ENCODE measurements around the gene ARMC5. TPM values are rescaled to one million over a fixed set of nuclear protein-coding genes. Genes with fewer than 3 reads are reported as not detected.

The ARMC5 gene
- 14.5 and 27.5 TPM in 2 replicates for total RNA-seq (2011; cell fraction: chromatin; rRNA removed; ENCODE audit: low replicate concordance)
- 22.8 and 23.9 TPM in 2 replicates for total RNA-seq (2011; cell fraction: nucleolus; rRNA removed)
- total RNA-seq (2011; cell fraction: nucleoplasm; rRNA removed) = 15.2 and 19.7 TPM in 2 replicates
- total RNA-seq (2014; rRNA removed) = 10.3 and 11.8 TPM in 2 replicates
- 1.2 and 1.9 TPM in 2 replicates for total RNA-seq (2014; rRNA removed; fragmentation: Illumina TruSeq; extraction: Trizol)
- total RNA-seq (2015; rRNA removed; fragmentation: Illumina TruSeq; extraction: Trizol) = 5.0 and 6.6 TPM in 2 replicates
- total RNA-seq (2021) = 13.2 and 13.5 TPM in 2 replicates
- 2.1 and 5.6 TPM in 2 replicates for polyA plus RNA-seq (2011; rRNA removed)
- 3.3 and 7.9 TPM in 2 replicates for polyA plus RNA-seq (2011; cell fraction: cytosol; rRNA removed)
- polyA plus RNA-seq (2011; cell fraction: nucleus; rRNA removed) = 33.0 and 40.2 TPM in 2 replicates
- polyA plus RNA-seq (2012) = 8.9 and 9.6 TPM in 2 replicates
- 1.8 and 4.8 TPM in 2 replicates for polyA plus RNA-seq (2014; fragmentation: Illumina TruSeq; extraction: Trizol)
- under 1 TPM; 0.11 to 0.17 TPM for polyA plus RNA-seq (2014; fragmentation: Nextera tagmentation; extraction: Ambion mirVana)
- 8.4 and 9.5 TPM in 2 replicates for polyA plus RNA-seq (2014; rRNA removed)
- 1.6 and 2.5 TPM in 2 replicates for polyA minus RNA-seq (2011; rRNA and poly(A)+ RNA removed)
- polyA minus RNA-seq (2011; cell fraction: cytosol; rRNA and poly(A)+ RNA removed) = 4.5 and 6.8 TPM in 2 replicates
- 5.1 and 8.1 TPM in 2 replicates for polyA minus RNA-seq (2011; cell fraction: nucleus; rRNA and poly(A)+ RNA removed)
- Bru-seq, nascent RNA = percentile 51 among the genes with signal in this experiment
- percentile 56 among the genes with signal in this experiment for BruChase-seq, experiment 1, labeled RNA remaining after a 2-hour chase
- BruChase-seq, experiment 2, labeled RNA remaining after a 6-hour chase = percentile 61 among the genes with signal in this experiment
- long read RNA-seq, experiment 1, transcript ARMC5-201 (6 exons, 3,612 nt) = major isoform, 16 of 57 reads
- long read RNA-seq, experiment 1, partial matches to known transcripts = 32 of 57 reads
- long read RNA-seq, experiment 1, other reads (novel, unspliced or antisense) = 4 of 57 reads
- long read RNA-seq, experiment 2, partial matches to known transcripts = 1 of 7 reads
- long read RNA-seq, experiment 2, other reads (novel, unspliced or antisense) = 2 of 7 reads
- long read RNA-seq, experiment 3, partial matches to known transcripts = 0 of 1 reads
- long read RNA-seq, experiment 3, other reads (novel, unspliced or antisense) = 0 of 1 reads

GRCh38 chr16:31458844-31459686 is at the start of gene ARMC5:
Gene ARMC5, plus strand, starts transcription at chr16:31459501. Its CDS starts 24 bp downstream, at chr16:31459525.
- Histone ChIP-seq H3K9me1 (ENCODE audit: control insufficient read depth, insufficient read depth, low read length) (no peaks in the 10 kb centered on the region), H4K20me1 (replicated peaks; ENCODE audit: control insufficient read depth, insufficient read depth, low read length) (peaks cover 4% of the 10 kb centered on the region), H3K36me3 (ENCODE audit: control insufficient read depth, insufficient read depth, low read length) (peaks cover 47% of the 10 kb centered on the region; the same call in 2 of the 3 replicates), H3K4me1 (replicated peaks in 1 of 2; ENCODE audit: control insufficient read depth in 2 of 2, insufficient read depth in 2 of 2, low read length in 2 of 2) (peaks cover 30 to 52% of the 10 kb centered on the region in 2 experiments), H3K27me3 (ENCODE audit: control insufficient read depth in 2 of 2, insufficient read depth in 2 of 2, low read length in 2 of 2) (no peaks in the 10 kb centered on the region), H3K27ac (ENCODE audit: extremely low read depth, low read depth, low read length) (peak within 1 kb of the TSS; percentile 99), H3K4me2 (ENCODE audit: insufficient read depth, low read length) (peak within 1 kb of the TSS; percentile 97), H3K79me2 (ENCODE audit: control insufficient read depth, insufficient read depth, low read length) (peaks cover 57% of the 10 kb centered on the region), H2AFZ (ENCODE audit: low read depth, low read length) (peak within 1 kb of the TSS; percentile 99), H3K4me3 (peak within 1 kb of the TSS; percentile 83), H3K9me3 (replicated peaks; ENCODE audit: control insufficient read depth, insufficient read depth, low read depth, low read length) (no peaks in the 10 kb centered on the region), H3K9ac (ENCODE audit: insufficient read depth in 1 of 2, low read depth in 2 of 2, low read length in 2 of 2) (peak within 1 kb of the TSS; percentile 98 to 100)
- ChIA-PET CTCF (ENCODE audit: low intra/inter-chr PET ratio) (interaction anchor here (0.6 to 0.9 kb wide), 3 partner anchors 234 to 241 kb away, joined by 3 to 4 read pairs (median 4); no protein-coding TSS in a partner anchor), POLR2A (interaction anchor here (0.7 to 1.7 kb wide), 13 partner anchors 18 to 493 kb away, joined by 3 to 9 read pairs (median 3); partner anchors contain the start of genes FUS and RUSF1)
- intact Hi-C loops (cut with micrococcal nuclease) = loop anchor here (5.0 to 10.0 kb wide), 3 partner anchors 48 to 504 kb away; partner anchors contain the start of genes RUSF1 and SETD1A
- under 1% methylated on average over 68 of the region's 91 CpGs for WGBS (ENCODE audit: insufficient coverage, low coverage, missing lambda C conversion rate)
- in situ Hi-C loops (cut with MboI) = loop anchor here (10.0 kb wide), 1 partner anchor 236 kb away; no protein-coding TSS in a partner anchor
- FAIRE-seq (no peak), DNase-seq (ENCODE audit: extremely low read depth in 1 of 4, low spot score in 3 of 4) (peak; percentile 79 to 98 (median 88)), ATAC-seq (peak; percentile 81)
- BruUV-seq (replicated peaks) = TSS peak; percentile 60
- TF ChIP-seq GTF2F1 (IDR thresholded peaks at IDR 0.05; ENCODE audit: low read depth, low read length) (peak; percentile 66; the same call in 1 of the 2 replicates), ZNF668 (CRISPR knock-in tag; IDR thresholded peaks at IDR 0.05) (0 out of 2 replicates have a peak, but pooled peaks have one; percentile 41), PURB (CRISPR knock-in tag; IDR thresholded peaks at IDR 0.05; ENCODE audit: low read depth) (no peak), SNAPC5 (CRISPR knock-in tag; IDR thresholded peaks at IDR 0.05) (no peak), ZC3H11A (IDR thresholded peaks at IDR 0.05; ENCODE audit: low read depth, low read length) (no peak), SIRT6 (IDR thresholded peaks at IDR 0.05; ENCODE audit: low read depth, low read length) (no peak), CBFA2T2 (conservative IDR thresholded peaks at IDR 0.05) (no peak), NFXL1 (CRISPR knock-in tag; IDR thresholded peaks at IDR 0.05) (no peak), ZBTB12 (CRISPR knock-in tag; IDR thresholded peaks at IDR 0.05) (peak; percentile 81), ZNF830 (CRISPR knock-in tag; IDR thresholded peaks at IDR 0.05) (0 out of 2 replicates have a peak, but pooled peaks have one; percentile 65), SLC30A9 (CRISPR knock-in tag; IDR thresholded peaks at IDR 0.05) (no peak), ZNF282 (CRISPR knock-in tag; IDR thresholded peaks at IDR 0.05) (no peak), RBM17 (IDR thresholded peaks at IDR 0.05; ENCODE audit: borderline replicate concordance, low read depth, low read length) (no peak)
- TF ChIP-seq, protein P1, sequence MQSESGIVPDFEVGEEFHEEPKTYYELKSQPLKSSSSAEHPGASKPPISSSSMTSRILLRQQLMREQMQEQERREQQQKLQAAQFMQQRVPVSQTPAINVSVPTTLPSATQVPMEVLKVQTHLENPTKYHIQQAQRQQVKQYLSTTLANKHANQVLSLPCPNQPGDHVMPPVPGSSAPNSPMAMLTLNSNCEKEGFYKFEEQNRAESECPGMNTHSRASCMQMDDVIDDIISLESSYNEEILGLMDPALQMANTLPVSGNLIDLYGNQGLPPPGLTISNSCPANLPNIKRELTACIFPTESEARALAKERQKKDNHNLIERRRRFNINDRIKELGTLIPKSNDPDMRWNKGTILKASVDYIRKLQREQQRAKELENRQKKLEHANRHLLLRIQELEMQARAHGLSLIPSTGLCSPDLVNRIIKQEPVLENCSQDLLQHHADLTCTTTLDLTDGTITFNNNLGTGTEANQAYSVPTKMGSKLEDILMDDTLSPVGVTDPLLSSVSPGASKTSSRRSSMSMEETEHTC (IDR thresholded peaks at IDR 0.05) = 0 out of 2 replicates have a peak, but pooled peaks have one; percentile 30
